HG02885 (cell line): ENCODE measurements around the gene DRD1.
"Not testable (repeated sequence)": the region's sequence is repeated elsewhere in the genome, so short reads cannot be mapped to it uniquely, and the experiment has no call there.

Experiments
- ATAC-seq: cut with Tn5 transposase; IDR thresholded peaks from one replicate; pipeline ENCODE4 v1.9.1; 2021; ENCODE audit warnings: mild to moderate bottlenecking; ENCODE audit not compliant: unreplicated experiment, poor library complexity

DRD1 gene

DNA sequence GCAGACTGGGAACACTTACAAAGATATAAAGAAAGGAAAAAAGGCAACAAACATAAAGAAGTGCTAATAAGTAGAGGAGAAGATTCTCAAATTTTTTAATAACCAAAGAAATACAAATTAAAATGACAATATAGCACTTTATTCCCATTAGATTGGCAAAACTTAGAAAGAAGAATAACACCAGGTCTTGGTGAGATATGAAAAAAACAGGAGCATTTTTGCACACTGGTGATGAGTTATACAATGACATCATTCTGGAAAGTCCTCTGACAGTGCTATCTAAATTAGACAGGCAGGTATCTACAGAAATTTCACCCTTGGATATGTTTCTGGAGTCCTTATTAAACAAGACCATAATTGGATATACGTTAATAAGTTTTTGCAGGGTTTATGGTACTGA, 24.9 kb upstream of the DRD1 start:
- ATAC-seq = no peak

DNA sequence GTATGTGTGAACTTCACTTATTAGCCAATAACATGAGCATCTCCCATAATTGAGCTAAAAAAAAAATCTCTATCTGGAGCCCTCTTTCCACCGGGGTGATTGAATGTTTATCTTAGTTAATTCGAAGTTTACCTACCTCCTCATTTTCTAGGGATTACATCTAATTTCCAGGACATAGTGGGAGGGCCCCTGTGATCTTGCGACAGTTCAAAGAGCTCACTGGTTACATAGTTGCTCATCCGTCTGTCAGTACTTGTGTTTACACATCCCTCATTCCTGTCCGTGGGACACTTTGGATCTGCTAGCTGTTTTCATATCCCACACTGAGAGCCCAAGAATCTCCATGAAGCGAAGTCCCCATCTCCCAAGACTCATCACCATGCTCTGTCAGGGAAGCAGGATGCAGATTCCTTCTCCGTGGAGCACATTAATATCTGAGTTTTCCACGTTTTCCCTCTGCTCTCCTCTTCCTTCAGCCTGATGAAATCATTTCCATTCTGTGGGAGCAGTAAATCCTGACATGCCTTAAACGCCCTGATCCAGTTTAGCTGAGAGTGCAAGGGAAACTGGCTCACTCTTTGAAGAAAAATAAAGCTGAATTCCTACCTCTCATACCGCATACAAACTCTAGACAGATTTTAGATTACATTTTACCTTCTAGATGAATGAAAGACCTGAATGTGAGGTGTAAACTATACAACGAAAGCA, 24.2 kb upstream of the DRD1 start:
- ATAC-seq = no peak

DNA sequence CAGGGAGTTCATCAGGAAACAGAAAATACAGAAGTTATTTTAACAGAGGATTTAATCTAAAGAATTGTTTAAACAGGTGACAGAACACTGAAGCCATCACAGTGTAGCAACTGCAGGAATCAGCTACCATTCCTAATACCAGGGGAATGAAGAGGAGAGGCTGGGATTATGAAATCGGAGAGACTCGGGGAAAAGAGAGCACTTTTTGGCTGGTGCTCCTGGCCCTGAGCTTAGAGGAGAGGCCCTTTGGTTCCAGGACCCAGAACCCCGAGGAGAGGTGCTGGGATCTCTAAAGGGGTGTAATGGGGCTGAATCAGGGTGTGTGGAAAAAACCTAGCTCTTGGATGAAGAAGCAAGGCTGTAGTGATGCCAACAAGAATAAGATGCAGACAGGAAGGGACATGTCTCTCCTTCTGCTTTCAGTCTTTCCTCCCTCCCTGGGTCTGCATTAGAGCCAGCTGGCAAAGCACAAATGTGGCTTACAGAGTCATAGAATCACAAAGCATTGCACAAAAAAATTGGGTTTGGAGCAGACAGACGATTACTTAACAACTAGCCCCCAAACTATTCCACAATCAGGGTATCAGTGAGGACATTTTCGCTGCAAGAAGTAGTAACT, 22.8 kb upstream of the DRD1 start:
- no peak for ATAC-seq

DNA sequence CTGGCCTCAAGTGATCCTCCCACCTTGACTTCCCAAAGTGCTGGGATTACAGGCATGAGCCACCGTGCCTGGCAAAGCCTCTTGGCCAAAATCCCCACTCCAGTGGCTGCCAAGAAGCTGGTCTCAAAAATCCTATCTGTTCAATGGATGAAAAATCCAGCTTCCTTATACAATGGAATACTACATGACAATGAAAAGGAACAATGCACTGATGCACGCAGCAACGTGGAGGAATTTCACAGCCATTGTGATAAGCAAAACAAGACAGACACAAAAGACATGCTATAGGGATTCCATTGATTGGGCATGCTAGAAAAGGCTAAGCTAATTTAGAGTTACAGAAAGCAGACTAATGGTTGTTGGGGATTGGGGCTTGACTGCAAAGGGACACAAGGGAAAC, 21.3 kb upstream of the DRD1 start:
- ATAC-seq = no peak

DNA sequence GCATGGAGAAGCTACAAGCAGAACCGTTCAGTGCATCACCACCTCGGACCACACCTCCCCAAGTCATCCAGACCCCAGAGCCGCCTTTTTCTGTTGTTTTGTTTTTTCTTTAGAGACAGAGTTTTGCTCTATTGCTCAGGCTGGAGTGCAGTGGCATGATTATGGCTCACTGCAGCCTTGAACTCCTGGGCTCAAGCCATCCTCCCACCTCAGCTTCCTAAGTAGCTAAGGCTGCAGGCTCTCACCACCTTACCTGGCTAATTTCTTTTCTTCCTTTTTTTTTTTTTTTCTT, 20.9 kb upstream of the DRD1 start:
- ATAC-seq = no peak

GRCh38 chr5:175464074-175464941, 20.3 kb upstream of the DRD1 start:
- peak; percentile 99 for ATAC-seq

- no peak for ATAC-seq
These were observed 19.7 kb upstream of the DRD1 start for GRCh38 chr5:175463641-175464040.

- no peak for ATAC-seq
These were observed 17.4 kb upstream of the DRD1 start for GRCh38 chr5:175461370-175461769.

DNA sequence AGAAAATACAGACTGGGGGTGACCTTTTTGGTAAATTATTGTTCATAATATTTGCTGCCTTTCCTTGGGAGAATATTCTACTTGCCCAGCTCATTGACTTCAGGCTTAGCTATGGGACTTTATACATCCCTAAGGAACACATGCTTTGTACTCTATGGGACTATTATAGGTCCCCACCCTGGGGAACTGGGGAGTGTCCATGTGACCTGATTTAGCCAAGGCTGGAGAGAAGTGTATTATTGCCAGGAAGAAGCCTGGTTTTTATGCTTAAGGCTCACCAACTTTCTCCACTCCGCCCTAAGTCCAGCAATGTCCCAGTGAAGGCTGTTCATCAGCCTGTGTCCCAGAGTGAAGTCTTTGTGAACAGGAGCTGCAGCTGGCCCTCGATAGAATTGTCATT, 16.6 kb upstream of the DRD1 start:
- ATAC-seq = no peak

DNA sequence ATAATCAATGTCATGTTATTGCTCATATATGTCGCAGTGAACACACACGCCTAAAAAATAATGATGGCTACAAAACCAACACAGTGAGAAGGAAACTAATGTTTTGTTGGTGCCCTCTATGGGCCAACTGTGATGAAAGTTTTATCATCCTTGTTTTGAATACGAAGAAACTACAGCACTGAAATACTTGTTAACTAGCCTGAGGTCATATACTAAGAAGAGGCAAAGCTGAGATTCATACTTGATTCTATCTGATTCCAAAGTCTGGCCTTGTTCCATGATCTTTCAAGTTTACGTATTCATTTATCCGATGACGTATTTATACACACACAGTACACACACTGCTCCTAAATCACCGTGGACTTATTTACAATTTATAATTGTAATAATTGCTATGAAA, 16.1 kb upstream of the DRD1 start:
- no peak for ATAC-seq

GRCh38 chr5:175457466-175457865, 13.5 kb upstream of the DRD1 start:
- ATAC-seq = peak; percentile 75

- ATAC-seq = no peak
These were observed 12.2 kb upstream of the DRD1 start for GRCh38 chr5:175456105-175456742.

- not testable (repeated sequence) for ATAC-seq
These were observed 10.4 kb upstream of the DRD1 start for GRCh38 chr5:175454338-175454737.

DNA sequence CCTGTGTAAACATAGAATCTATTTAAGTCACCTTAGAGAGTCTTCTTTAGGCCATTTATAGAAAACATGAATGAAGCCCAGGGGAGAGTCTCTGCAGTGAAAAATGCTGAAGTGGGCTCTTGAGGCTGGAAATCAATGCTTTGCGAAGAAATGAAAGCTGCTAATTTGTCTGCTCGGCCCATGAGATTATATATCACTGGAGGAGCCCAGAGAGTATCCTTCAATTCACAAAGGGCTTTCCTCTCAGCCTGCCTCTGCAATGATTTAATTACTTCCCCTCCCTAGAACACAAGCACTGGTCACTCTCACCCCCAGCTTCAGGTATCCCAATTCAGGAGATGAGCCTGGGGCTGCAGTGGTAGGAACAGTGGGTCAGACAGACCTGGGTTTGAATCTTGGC, 8.2 kb upstream of the DRD1 start:
- no peak for ATAC-seq

DNA sequence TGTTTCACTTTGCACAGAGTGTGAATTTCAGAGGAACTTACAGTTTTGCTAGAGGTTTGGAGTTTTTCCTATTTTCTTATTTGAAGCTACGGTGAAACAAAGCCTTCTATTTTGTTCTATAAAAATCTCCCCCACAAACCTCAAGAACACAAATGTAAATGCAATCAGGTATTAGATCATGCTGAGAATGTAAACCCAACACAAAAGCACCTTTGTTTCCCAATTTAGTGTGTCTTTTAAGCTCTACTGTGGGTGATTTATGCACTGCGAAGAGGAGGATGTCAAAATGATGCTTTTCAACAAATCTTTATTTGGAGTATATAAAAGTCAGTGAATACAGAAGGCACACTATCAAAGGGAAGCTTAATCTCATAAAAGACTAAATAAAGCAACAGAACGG, 4.3 kb upstream of the DRD1 start:
- no peak for ATAC-seq

- ATAC-seq = no peak
These were observed 3.6 kb upstream of the DRD1 start for GRCh38 chr5:175447571-175447970.

- ATAC-seq = not testable (repeated sequence)
These were observed 2.4 kb upstream of the DRD1 start for GRCh38 chr5:175446378-175446777.

GRCh38 chr5:175444905-175445456, 999 bp upstream of the DRD1 start:
- ATAC-seq = no peak

DNA sequence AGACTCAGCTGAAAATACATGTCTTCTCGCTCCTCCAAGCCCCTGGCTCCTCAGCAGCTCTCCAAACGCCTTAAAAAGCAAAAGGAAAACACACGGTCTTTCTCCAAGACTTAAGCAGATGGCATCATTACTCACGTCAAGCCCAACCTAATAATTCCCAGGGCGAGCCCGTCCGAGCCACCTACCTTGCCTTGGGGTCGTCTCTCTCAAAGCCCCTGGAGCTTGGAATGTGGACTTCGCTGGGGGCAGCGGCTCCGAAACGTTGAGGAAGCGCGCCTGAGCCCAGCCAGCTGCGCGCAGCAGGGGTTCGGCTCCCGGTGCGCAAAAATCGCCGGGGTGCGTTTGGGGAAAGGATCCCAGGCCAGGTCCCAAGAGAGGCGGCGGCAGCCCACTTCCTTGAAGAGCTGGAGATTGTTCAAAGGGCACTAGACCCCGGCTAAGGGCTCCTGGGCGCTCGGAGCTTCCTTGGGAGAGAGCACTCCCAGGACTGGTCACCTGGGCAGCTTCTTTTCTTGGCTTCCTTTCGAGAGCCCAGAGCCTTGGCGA, 395 bp downstream of the DRD1 start:
- no peak for ATAC-seq

DNA sequence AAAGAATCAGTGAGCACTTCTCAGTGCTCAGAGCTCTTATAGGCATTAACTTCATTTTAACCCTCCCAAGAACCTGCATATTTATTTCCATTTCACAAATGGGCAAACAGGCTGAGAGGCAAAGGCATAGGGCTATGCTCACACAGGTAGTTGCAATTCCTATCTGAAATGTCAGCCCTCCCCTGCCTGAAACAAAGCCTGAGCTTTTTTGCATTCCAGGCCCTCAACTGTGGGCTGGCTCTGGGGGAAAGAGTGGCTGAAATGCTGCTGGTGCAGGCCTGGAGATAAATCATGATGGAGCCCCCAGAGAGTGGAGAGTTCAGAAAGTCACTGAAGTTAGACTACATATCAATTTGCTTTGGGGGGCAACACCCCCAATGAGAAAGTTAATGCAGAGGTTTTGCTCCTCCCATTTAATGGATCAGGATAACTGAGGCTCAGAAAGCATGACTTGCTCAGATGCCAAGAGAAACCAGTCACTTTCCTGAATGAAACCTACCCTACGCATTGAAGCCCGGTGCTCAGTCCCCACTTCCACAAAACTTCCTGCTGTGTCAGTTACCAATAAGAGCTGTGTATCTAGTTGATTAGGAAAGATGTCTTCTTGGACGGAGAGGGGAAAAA, 5.6 kb downstream of the DRD1 start:
- ATAC-seq = no peak
